ENCODE data around the gene ANXA4. TPM values are rescaled to one million over a fixed set of nuclear protein-coding genes. Genes with fewer than 3 reads are reported as not detected.

The ANXA4 gene
- total and polyA plus RNA-seq, 2 of the 13 experiments (the other 11 are each of a cell fraction or from before 2014, with no cell fraction given): 155 to 168 TPM

DNA sequence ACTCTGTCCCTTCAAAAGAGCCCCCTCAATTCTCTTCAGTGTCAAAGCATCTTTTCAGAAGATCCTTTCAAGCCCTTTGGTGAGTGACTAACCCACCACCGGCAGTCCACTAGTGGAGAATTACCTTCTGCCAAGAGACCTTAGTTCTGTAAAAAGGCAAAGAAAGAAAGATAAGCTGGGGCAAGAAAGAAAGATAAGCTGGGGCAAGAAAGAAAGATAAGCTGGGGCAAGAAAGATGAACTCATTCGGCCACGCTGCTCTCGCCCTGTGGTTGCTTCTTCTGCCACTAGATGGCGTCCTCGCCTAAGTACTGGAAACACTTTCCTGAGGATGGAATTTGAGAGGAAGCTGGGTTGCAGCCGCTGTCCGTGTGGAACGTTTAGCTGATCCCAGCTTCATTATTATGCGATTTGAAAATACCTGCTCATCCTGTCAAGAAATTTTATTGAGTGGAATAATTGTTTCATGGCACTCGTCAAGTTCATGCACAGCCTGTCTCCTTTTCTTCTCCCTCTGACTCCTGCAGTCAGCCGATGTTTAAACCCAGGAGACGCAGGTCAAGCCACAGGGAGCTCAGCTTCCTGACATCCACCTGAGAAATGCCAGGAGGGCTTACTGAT lies 17.3 kb upstream of the ANXA4 start (continued):
- TF ChIP-seq BCL6 (CRISPR knock-in tag; IDR thresholded peaks at IDR 0.05): peak; percentile 31; the same call in 1 of the 2 replicates
- peak; percentile 70; the same call in 1 of the 2 replicates for TF ChIP-seq MIER2 (CRISPR knock-in tag; IDR thresholded peaks at IDR 0.05)
- TF ChIP-seq, protein P1, sequence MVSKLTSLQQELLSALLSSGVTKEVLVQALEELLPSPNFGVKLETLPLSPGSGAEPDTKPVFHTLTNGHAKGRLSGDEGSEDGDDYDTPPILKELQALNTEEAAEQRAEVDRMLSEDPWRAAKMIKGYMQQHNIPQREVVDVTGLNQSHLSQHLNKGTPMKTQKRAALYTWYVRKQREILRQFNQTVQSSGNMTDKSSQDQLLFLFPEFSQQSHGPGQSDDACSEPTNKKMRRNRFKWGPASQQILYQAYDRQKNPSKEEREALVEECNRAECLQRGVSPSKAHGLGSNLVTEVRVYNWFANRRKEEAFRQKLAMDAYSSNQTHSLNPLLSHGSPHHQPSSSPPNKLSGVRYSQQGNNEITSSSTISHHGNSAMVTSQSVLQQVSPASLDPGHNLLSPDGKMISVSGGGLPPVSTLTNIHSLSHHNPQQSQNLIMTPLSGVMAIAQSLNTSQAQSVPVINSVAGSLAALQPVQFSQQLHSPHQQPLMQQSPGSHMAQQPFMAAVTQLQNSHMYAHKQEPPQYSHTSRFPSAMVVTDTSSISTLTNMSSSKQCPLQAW (CRISPR knock-in tag; IDR thresholded peaks at IDR 0.05): peak; percentile 87
- TF ChIP-seq SOX6 (IDR thresholded peaks at IDR 0.05): no peak
- peak; percentile 45 for TF ChIP-seq SOX6 (CRISPR knock-in tag; IDR thresholded peaks at IDR 0.05)
- TF ChIP-seq ZNF761 (CRISPR knock-in tag; conservative IDR thresholded peaks at IDR 0.05): no peak
- 0 out of 2 replicates have a peak, but pooled peaks have one; percentile 35 for TF ChIP-seq ZC3H4 (CRISPR knock-in tag; IDR thresholded peaks at IDR 0.05; ENCODE audit: borderline replicate concordance)
- peak; percentile 51 for TF ChIP-seq ASH2L (IDR thresholded peaks at IDR 0.05; ENCODE audit: insufficient read length, low read depth, low read length)
- peak; percentile 49; the same call in 1 of the 2 replicates for TF ChIP-seq PHF21A (CRISPR knock-in tag; IDR thresholded peaks at IDR 0.05)
- TF ChIP-seq, protein P2, sequence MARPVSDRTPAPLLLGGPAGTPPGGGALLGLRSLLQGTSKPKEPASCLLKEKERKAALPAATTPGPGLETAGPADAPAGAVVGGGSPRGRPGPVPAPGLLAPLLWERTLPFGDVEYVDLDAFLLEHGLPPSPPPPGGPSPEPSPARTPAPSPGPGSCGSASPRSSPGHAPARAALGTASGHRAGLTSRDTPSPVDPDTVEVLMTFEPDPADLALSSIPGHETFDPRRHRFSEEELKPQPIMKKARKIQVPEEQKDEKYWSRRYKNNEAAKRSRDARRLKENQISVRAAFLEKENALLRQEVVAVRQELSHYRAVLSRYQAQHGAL (CRISPR knock-in tag; IDR thresholded peaks at IDR 0.05; ENCODE audit: not compliant biosample characterization): no peak
- peak; percentile 62; the same call in 1 of the 2 replicates for TF ChIP-seq THAP11 (CRISPR knock-in tag; IDR thresholded peaks at IDR 0.05)
- no peak for TF ChIP-seq ZBTB20 (CRISPR knock-in tag; IDR thresholded peaks at IDR 0.05; ENCODE audit: borderline replicate concordance, low read depth)
- TF ChIP-seq EHMT2 (IDR thresholded peaks at IDR 0.05; ENCODE audit: borderline replicate concordance, low read depth, low read length): no peak
- peak; percentile 85 for TF ChIP-seq ZNF605 (CRISPR knock-in tag; IDR thresholded peaks at IDR 0.05)
- peak; percentile 63 for TF ChIP-seq GATAD2A (CRISPR knock-in tag; IDR thresholded peaks at IDR 0.05)
- TF ChIP-seq SP1 (IDR thresholded peaks at IDR 0.05): no peak
- TF ChIP-seq SP1 (CRISPR knock-in tag; IDR thresholded peaks at IDR 0.05): peak; percentile 48; the same call in 1 of the 2 replicates
- peak; percentile 99 for TF ChIP-seq STAG1 (CRISPR knock-in tag; IDR thresholded peaks at IDR 0.05)
- TF ChIP-seq, protein P3, sequence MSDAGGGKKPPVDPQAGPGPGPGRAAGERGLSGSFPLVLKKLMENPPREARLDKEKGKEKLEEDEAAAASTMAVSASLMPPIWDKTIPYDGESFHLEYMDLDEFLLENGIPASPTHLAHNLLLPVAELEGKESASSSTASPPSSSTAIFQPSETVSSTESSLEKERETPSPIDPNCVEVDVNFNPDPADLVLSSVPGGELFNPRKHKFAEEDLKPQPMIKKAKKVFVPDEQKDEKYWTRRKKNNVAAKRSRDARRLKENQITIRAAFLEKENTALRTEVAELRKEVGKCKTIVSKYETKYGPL (CRISPR knock-in tag; IDR thresholded peaks at IDR 0.05): no peak
- TF ChIP-seq ZSCAN29 (CRISPR knock-in tag; conservative IDR thresholded peaks at IDR 0.05): no peak
- peak; percentile 52; the same call in 1 of the 2 replicates for TF ChIP-seq FOXA3 (CRISPR knock-in tag; IDR thresholded peaks at IDR 0.05)
- peak; percentile 61; the same call in 1 of the 2 replicates for TF ChIP-seq KLF6 (CRISPR knock-in tag; IDR thresholded peaks at IDR 0.05)
- TF ChIP-seq ZNF790 (CRISPR knock-in tag; IDR thresholded peaks at IDR 0.05; ENCODE audit: borderline replicate concordance): no peak
- TF ChIP-seq, protein P4, sequence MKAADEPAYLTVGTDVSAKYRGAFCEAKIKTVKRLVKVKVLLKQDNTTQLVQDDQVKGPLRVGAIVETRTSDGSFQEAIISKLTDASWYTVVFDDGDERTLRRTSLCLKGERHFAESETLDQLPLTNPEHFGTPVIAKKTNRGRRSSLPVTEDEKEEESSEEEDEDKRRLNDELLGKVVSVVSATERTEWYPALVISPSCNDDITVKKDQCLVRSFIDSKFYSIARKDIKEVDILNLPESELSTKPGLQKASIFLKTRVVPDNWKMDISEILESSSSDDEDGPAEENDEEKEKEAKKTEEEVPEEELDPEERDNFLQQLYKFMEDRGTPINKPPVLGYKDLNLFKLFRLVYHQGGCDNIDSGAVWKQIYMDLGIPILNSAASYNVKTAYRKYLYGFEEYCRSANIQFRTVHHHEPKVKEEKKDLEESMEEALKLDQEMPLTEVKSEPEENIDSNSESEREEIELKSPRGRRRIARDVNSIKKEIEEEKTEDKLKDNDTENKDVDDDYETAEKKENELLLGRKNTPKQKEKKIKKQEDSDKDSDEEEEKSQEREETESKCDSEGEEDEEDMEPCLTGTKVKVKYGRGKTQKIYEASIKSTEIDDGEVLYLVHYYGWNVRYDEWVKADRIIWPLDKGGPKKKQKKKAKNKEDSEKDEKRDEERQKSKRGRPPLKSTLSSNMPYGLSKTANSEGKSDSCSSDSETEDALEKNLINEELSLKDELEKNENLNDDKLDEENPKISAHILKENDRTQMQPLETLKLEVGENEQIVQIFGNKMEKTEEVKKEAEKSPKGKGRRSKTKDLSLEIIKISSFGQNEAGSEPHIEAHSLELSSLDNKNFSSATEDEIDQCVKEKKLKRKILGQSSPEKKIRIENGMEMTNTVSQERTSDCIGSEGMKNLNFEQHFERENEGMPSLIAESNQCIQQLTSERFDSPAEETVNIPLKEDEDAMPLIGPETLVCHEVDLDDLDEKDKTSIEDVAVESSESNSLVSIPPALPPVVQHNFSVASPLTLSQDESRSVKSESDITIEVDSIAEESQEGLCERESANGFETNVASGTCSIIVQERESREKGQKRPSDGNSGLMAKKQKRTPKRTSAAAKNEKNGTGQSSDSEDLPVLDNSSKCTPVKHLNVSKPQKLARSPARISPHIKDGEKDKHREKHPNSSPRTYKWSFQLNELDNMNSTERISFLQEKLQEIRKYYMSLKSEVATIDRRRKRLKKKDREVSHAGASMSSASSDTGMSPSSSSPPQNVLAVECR (CRISPR knock-in tag; IDR thresholded peaks at IDR 0.05; ENCODE audit: borderline replicate concordance): peak; percentile 39; the same call in 1 of the 2 replicates

Data from HepG2 (cell line).